HEK293 (cell line): Measurements from ENCODE around the gene MRPL43.

Experiments used
- CTCF ChIA-PET: fragments of 350-600 bp; formaldehyde crosslinking; extraction: SDS; loops from one replicate; lab custom pipeline; 2021; ENCODE audit warnings: antibody characterized with exemption; lab: Yijun Ruan, JAX
- POLR2A ChIA-PET: fragments of 300-600 bp; formaldehyde crosslinking; extraction: SDS; loops from one replicate; lab custom pipeline; 2020; ENCODE audit warnings: antibody characterized with exemption, inconsistent platforms; lab: Yijun Ruan, JAX
- H3K27ac ChIP-seq: fragments of 200-500 bp; sonication (Bioruptor generic); 2 replicates; pipeline ENCODE4 v1.5.1; 2014; ENCODE audit warnings: low read depth, low read length, control low read depth, inconsistent platforms; ENCODE audit errors: extremely low read depth
- H3K36me3 ChIP-seq, 2 experiments: fragments of 200-500 bp in 1 of 2; sonication (Bioruptor generic) in 1 of 2; 1 replicate in 1 of 2; 2 replicates in 1 of 2; pipeline ENCODE4 v1.5.1; 2014 to 2017; ENCODE audit warnings: inconsistent platforms in 2 of 2, low read length in 2 of 2; ENCODE audit not compliant: control insufficient read depth in 2 of 2, insufficient read depth in 1 of 2
- H3K4me1 ChIP-seq: fragments of 200-500 bp; sonication (Bioruptor generic); 2 replicates; pipeline ENCODE4 v1.5.1; 2014; ENCODE audit warnings: mild to moderate bottlenecking, low read length, inconsistent platforms; ENCODE audit not compliant: control insufficient read depth, insufficient read depth
- H3K4me3 ChIP-seq: 2 replicates; pipeline ENCODE4 v1.5.1; 2011; ENCODE audit warnings: low read depth, mild to moderate bottlenecking, control low read depth, low read length, moderate library complexity
- H3K9me3 ChIP-seq: fragments of 200-500 bp; sonication (Bioruptor generic); 2 replicates; pipeline ENCODE4 v1.5.1; 2014; ENCODE audit warnings: low read depth, low read length, inconsistent platforms; ENCODE audit not compliant: control insufficient read depth, insufficient read depth
- GLI4 ChIP-seq: fragments of 450-650 bp; formaldehyde crosslinking; IDR thresholded peaks from 2 replicates; pipeline ENCODE4 v1.5.1; 2016; ENCODE audit warnings: missing biosample characterization, missing genetic modification characterization
- HOXD13 ChIP-seq: sonication (generic); formaldehyde crosslinking; IDR thresholded peaks from 2 replicates; pipeline ENCODE4 v1.8.0; 2022; ENCODE audit warnings: missing genetic modification reagents, borderline replicate concordance
- IKZF3 ChIP-seq: fragments of 450-650 bp; IDR thresholded peaks from 2 replicates; pipeline ENCODE4 v1.5.0; 2018; ENCODE audit warnings: missing biosample characterization, mild to moderate bottlenecking, missing genetic modification characterization, moderate library complexity
- MEIS1 ChIP-seq: sonication (generic); formaldehyde crosslinking; IDR thresholded peaks from 2 replicates; pipeline ENCODE4 v1.8.1; 2022; ENCODE audit warnings: missing genetic modification reagents, mild to moderate bottlenecking, borderline replicate concordance
- REPIN1 ChIP-seq: fragments of 450-650 bp; formaldehyde crosslinking; IDR thresholded peaks from 2 replicates; pipeline ENCODE4 v1.5.1; 2017; ENCODE audit warnings: missing biosample characterization, missing genetic modification characterization, low read depth
- ZBTB1 ChIP-seq: fragments of 450-650 bp; formaldehyde crosslinking; IDR thresholded peaks from 2 replicates; pipeline ENCODE4 v1.5.1; 2016; ENCODE audit warnings: missing biosample characterization, missing genetic modification characterization
- ZBTB26 ChIP-seq: fragments of 450-650 bp; formaldehyde crosslinking; optimal IDR thresholded peaks from 2 replicates; pipeline ENCODE3; 2016; ENCODE audit warnings: missing biosample characterization, mild to moderate bottlenecking, missing genetic modification characterization
- ZBTB7A ChIP-seq: fragments of 450-650 bp; formaldehyde crosslinking; IDR thresholded peaks from 2 replicates; pipeline ENCODE4 v1.5.1; 2016; ENCODE audit warnings: low read depth, missing biosample characterization, missing genetic modification characterization
- ZFHX2 ChIP-seq: fragments of 450-650 bp; formaldehyde crosslinking; conservative IDR thresholded peaks from 2 replicates; pipeline ENCODE4 v1.5.1; 2016; ENCODE audit warnings: missing biosample characterization, missing genetic modification characterization
- ZFP3 ChIP-seq: fragments of 450-650 bp; formaldehyde crosslinking; IDR thresholded peaks from 2 replicates; pipeline ENCODE4 v1.5.1; 2016; ENCODE audit warnings: low read depth, missing biosample characterization, missing genetic modification characterization
- ZFP37 ChIP-seq: fragments of 450-650 bp; formaldehyde crosslinking; IDR thresholded peaks from 2 replicates; pipeline ENCODE4 v1.5.1; 2016; ENCODE audit warnings: missing biosample characterization, missing genetic modification characterization
- ZNF16 ChIP-seq: fragments of 450-650 bp; formaldehyde crosslinking; IDR thresholded peaks from 2 replicates; pipeline ENCODE4 v1.5.1; 2016; ENCODE audit warnings: low read depth, missing biosample characterization, missing genetic modification characterization
- ZNF221 ChIP-seq: fragments of 450-650 bp; formaldehyde crosslinking; IDR thresholded peaks from 2 replicates; pipeline ENCODE4 v1.5.1; 2017; ENCODE audit warnings: missing biosample characterization, missing genetic modification characterization, borderline replicate concordance
- ZNF426 ChIP-seq: fragments of 450-650 bp; formaldehyde crosslinking; IDR thresholded peaks from 2 replicates; pipeline ENCODE4 v1.5.1; 2017; ENCODE audit warnings: missing biosample characterization, missing genetic modification characterization, mild to moderate bottlenecking, inconsistent platforms, moderate library complexity
- ZNF530 ChIP-seq: fragments of 450-650 bp; formaldehyde crosslinking; IDR thresholded peaks from 2 replicates; pipeline ENCODE4 v1.5.1; 2016; ENCODE audit warnings: low read depth, missing biosample characterization, missing genetic modification characterization
- ZNF558 ChIP-seq: fragments of 450-650 bp; formaldehyde crosslinking; IDR thresholded peaks from 2 replicates; pipeline ENCODE4 v1.5.1; 2016; ENCODE audit warnings: missing biosample characterization, missing genetic modification characterization
- ZNF561 ChIP-seq: fragments of 450-650 bp; IDR thresholded peaks from 2 replicates; pipeline ENCODE4 v1.5.1; 2018; ENCODE audit warnings: missing biosample characterization, missing genetic modification characterization, borderline replicate concordance
- ZNF596 ChIP-seq: fragments of 450-650 bp; IDR thresholded peaks from 2 replicates; pipeline ENCODE4 v1.5.0; 2018; ENCODE audit warnings: missing biosample characterization, mild to moderate bottlenecking, missing genetic modification characterization, moderate library complexity
- ZNF610 ChIP-seq: fragments of 450-650 bp; formaldehyde crosslinking; IDR thresholded peaks from 2 replicates; pipeline ENCODE4 v1.5.1; 2016; ENCODE audit warnings: missing biosample characterization, missing genetic modification characterization, borderline replicate concordance
- ZNF843 ChIP-seq: fragments of 450-650 bp; formaldehyde crosslinking; IDR thresholded peaks from 2 replicates; pipeline ENCODE4 v1.5.1; 2016; ENCODE audit warnings: missing biosample characterization, missing genetic modification characterization
- ZSCAN23 ChIP-seq: fragments of 450-650 bp; formaldehyde crosslinking; IDR thresholded peaks from 2 replicates; pipeline ENCODE4 v1.5.1; 2016; ENCODE audit warnings: missing biosample characterization, missing genetic modification characterization
- ZXDB ChIP-seq: fragments of 450-650 bp; formaldehyde crosslinking; IDR thresholded peaks from 2 replicates; pipeline ENCODE4 v1.5.1; 2016; ENCODE audit warnings: missing biosample characterization, missing genetic modification characterization
- TF ChIP-seq, protein P1 (sequence below): fragments of 450-650 bp; formaldehyde crosslinking; IDR thresholded peaks from 2 replicates; pipeline ENCODE4 v1.5.1; 2016; ENCODE audit warnings: missing biosample characterization, missing genetic modification characterization
- TF ChIP-seq, protein P2 (sequence below): fragments of 450-650 bp; formaldehyde crosslinking; IDR thresholded peaks from 2 replicates; pipeline ENCODE4 v1.5.0; 2017; ENCODE audit warnings: missing biosample characterization, missing genetic modification characterization, borderline replicate concordance
- TF ChIP-seq, protein P3 (sequence below): fragments of 450-650 bp; formaldehyde crosslinking; IDR thresholded peaks from 2 replicates; pipeline ENCODE4 v1.5.1; 2016; ENCODE audit warnings: missing biosample characterization, missing genetic modification characterization

The MRPL43 gene

DNA sequence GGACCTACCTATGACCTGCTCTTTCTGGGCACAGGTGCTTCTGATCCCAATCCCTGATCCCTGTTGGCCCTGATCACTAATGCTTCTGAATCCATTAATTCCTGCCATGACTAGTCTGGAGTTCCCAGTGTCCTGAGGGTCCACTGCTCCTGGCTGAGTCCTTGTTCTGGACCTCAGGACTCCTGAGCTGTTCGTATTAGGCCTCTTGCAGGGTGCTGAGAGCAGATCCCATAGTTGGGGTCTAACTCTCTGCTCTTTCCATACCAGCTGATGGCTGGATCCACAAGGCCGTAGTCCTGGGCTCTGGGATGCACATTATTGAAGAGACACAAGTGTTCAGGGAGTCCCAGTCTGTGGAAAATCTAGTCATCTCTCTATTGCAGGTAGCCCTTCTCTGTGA lies 7.0 kb downstream of the MRPL43 start (continued):
- TF ChIP-seq REPIN1 (tag by site-specific recombination) (no peak), ZBTB26 (tag by site-specific recombination) (no peak), ZFP3 (tag by site-specific recombination) (no peak), GLI4 (tag by site-specific recombination) (no peak)

GRCh38 chr10:100979791-100980272 lies 7.5 kb downstream of the MRPL43 start:
- ChIA-PET POLR2A (interaction anchor here (0.7 kb wide), 1 partner anchor 37 kb away, joined by 4 read pairs; no protein-coding TSS in a partner anchor), CTCF (no interaction called here)
- TF ChIP-seq ZNF16 (tag by site-specific recombination) (no peak), HOXD13 (CRISPR knock-in tag) (no peak), ZBTB1 (tag by site-specific recombination) (no peak), ZNF596 (tag by site-specific recombination) (no peak), ZNF221 (no peak), ZNF530 (tag by site-specific recombination) (no peak), ZFHX2 (tag by site-specific recombination) (no peak), ZNF561 (tag by site-specific recombination) (no peak), ZXDB (tag by site-specific recombination) (no peak), ZSCAN23 (no peak)
- TF ChIP-seq, protein P1, sequence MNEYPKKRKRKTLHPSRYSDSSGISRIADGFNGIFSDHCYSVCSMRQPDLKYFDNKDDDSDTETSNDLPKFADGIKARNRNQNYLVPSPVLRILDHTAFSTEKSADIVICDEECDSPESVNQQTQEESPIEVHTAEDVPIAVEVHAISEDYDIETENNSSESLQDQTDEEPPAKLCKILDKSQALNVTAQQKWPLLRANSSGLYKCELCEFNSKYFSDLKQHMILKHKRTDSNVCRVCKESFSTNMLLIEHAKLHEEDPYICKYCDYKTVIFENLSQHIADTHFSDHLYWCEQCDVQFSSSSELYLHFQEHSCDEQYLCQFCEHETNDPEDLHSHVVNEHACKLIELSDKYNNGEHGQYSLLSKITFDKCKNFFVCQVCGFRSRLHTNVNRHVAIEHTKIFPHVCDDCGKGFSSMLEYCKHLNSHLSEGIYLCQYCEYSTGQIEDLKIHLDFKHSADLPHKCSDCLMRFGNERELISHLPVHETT (tag by site-specific recombination), result no peak
- TF ChIP-seq, protein P2, sequence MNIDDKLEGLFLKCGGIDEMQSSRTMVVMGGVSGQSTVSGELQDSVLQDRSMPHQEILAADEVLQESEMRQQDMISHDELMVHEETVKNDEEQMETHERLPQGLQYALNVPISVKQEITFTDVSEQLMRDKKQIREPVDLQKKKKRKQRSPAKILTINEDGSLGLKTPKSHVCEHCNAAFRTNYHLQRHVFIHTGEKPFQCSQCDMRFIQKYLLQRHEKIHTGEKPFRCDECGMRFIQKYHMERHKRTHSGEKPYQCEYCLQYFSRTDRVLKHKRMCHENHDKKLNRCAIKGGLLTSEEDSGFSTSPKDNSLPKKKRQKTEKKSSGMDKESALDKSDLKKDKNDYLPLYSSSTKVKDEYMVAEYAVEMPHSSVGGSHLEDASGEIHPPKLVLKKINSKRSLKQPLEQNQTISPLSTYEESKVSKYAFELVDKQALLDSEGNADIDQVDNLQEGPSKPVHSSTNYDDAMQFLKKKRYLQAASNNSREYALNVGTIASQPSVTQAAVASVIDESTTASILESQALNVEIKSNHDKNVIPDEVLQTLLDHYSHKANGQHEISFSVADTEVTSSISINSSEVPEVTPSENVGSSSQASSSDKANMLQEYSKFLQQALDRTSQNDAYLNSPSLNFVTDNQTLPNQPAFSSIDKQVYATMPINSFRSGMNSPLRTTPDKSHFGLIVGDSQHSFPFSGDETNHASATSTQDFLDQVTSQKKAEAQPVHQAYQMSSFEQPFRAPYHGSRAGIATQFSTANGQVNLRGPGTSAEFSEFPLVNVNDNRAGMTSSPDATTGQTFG (tag by site-specific recombination), result no peak
- H3K9me3 ChIP-seq, result no peaks in the 10 kb centered on the region
- no peak overlapping the region for H3K4me3 ChIP-seq
- peaks cover 4 to 68% of the 10 kb centered on the region in 2 experiments for H3K36me3 ChIP-seq
- H3K27ac ChIP-seq, result no peak overlapping the region
- no peaks in the 10 kb centered on the region for H3K4me1 ChIP-seq

GRCh38 chr10:100978901-100979195 lies 8.4 kb downstream of the MRPL43 start:
- POLR2A ChIA-PET, result no interaction called here
- H3K9me3 ChIP-seq, result no peaks in the 10 kb centered on the region
- no peak for TF ChIP-seq MEIS1
- TF ChIP-seq, protein P3, sequence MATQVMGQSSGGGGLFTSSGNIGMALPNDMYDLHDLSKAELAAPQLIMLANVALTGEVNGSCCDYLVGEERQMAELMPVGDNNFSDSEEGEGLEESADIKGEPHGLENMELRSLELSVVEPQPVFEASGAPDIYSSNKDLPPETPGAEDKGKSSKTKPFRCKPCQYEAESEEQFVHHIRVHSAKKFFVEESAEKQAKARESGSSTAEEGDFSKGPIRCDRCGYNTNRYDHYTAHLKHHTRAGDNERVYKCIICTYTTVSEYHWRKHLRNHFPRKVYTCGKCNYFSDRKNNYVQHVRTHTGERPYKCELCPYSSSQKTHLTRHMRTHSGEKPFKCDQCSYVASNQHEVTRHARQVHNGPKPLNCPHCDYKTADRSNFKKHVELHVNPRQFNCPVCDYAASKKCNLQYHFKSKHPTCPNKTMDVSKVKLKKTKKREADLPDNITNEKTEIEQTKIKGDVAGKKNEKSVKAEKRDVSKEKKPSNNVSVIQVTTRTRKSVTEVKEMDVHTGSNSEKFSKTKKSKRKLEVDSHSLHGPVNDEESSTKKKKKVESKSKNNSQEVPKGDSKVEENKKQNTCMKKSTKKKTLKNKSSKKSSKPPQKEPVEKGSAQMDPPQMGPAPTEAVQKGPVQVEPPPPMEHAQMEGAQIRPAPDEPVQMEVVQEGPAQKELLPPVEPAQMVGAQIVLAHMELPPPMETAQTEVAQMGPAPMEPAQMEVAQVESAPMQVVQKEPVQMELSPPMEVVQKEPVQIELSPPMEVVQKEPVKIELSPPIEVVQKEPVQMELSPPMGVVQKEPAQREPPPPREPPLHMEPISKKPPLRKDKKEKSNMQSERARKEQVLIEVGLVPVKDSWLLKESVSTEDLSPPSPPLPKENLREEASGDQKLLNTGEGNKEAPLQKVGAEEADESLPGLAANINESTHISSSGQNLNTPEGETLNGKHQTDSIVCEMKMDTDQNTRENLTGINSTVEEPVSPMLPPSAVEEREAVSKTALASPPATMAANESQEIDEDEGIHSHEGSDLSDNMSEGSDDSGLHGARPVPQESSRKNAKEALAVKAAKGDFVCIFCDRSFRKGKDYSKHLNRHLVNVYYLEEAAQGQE (tag by site-specific recombination), result no peak
- no peak for TF ChIP-seq ZNF843 (tag by site-specific recombination)
- no peak for TF ChIP-seq ZBTB26 (tag by site-specific recombination)
- TF ChIP-seq ZNF596 (tag by site-specific recombination), result no peak
- no peak for TF ChIP-seq ZNF426
- no peak for TF ChIP-seq ZFP37 (tag by site-specific recombination)
- no peak for TF ChIP-seq ZBTB7A (tag by site-specific recombination)
- TF ChIP-seq ZNF558 (tag by site-specific recombination), result no peak
- no peak for TF ChIP-seq IKZF3 (tag by site-specific recombination)
- no peak for TF ChIP-seq ZNF610 (tag by site-specific recombination)

More at GRCh38 chr10:100978901-100979195, 8.4 kb downstream of the MRPL43 start:
- CTCF ChIA-PET, result interaction anchor here (0.6 kb wide), 1 partner anchor 33 kb away, joined by 3 read pairs; no protein-coding TSS in a partner anchor
- Histone ChIP-seq H3K4me1 (no peaks in the 10 kb centered on the region), H3K36me3 (peaks cover 8 to 58% of the 10 kb centered on the region in 2 experiments), H3K4me3 (no peak overlapping the region), H3K27ac (no peak overlapping the region)
